Aorta (tissue), 5 donors: ENCODE measurements around the gene YIF1A. TPM values are rescaled to one million over a fixed set of nuclear protein-coding genes. Genes with fewer than 3 reads are reported as not detected.
"Not testable (repeated sequence)": the region's sequence is repeated elsewhere in the genome, so short reads cannot be mapped to it uniquely, and the experiment has no call there.

Experiments
- ATAC-seq: fragments of 200-7000 bp; cut with Tn5 transposase; one replicate; pipeline ENCODE4 v1.9.1; 2022; ENCODE audit warnings: moderate library complexity; ENCODE audit not compliant: low FRiP score
- DNase-seq, 2 donors: peaks; one replicate each; pipeline ENCODE4 v3.0.0-alpha.2; 2020
- H3K27ac ChIP-seq, 2 donors: one replicate each; pipeline ENCODE4 v1.5.1; 2013; ENCODE audit warnings: low read length in 2 of 2, mild to moderate bottlenecking in 2 of 2, moderate library complexity in 2 of 2, control low read depth in 1 of 2, inconsistent platforms in 1 of 2, low read depth in 1 of 2
- H3K27me3 ChIP-seq, 2 donors: one replicate each; pipeline ENCODE4 v1.6.1; 2013; ENCODE audit warnings: control low read depth in 1 of 2, low read length in 1 of 2, mild to moderate bottlenecking in 1 of 2, moderate library complexity in 1 of 2; ENCODE audit not compliant: insufficient read depth in 2 of 2, control insufficient read depth in 1 of 2
- H3K36me3 ChIP-seq, 2 donors: one replicate each; pipeline ENCODE4 v1.6.1; 2013; ENCODE audit warnings: control low read depth in 1 of 2, low read length in 1 of 2, mild to moderate bottlenecking in 1 of 2; ENCODE audit not compliant: insufficient read depth in 2 of 2, control insufficient read depth in 1 of 2
- H3K4me1 ChIP-seq, 2 donors: one replicate each; pipeline ENCODE4 v1.6.1; 2013; ENCODE audit warnings: low read length in 2 of 2, control low read depth in 1 of 2, mild to moderate bottlenecking in 1 of 2, moderate library complexity in 1 of 2; ENCODE audit not compliant: insufficient read depth in 2 of 2, control insufficient read depth in 1 of 2
- H3K4me3 ChIP-seq, 2 donors: one replicate each; pipeline ENCODE4 v1.5.1; 2013; ENCODE audit warnings: low read length in 2 of 2, control low read depth in 1 of 2, mild to moderate bottlenecking in 1 of 2
- H3K9me3 ChIP-seq: one replicate; pipeline ENCODE4 v1.6.1; 2013; ENCODE audit warnings: mild to moderate bottlenecking, low read length; ENCODE audit not compliant: control insufficient read depth
- WGBS, 2 donors: extraction: QIAGEN DNeasy Blood & Tissue Kit; methylation state at CpG; one replicate each; pipeline ENCODE4 v1.1.7; 2013; 5-methylcytosine and 5-hydroxymethylcytosine counted together
- intact Hi-C, 2 donors: fragments of 100-400 bp; cut with DNase I; formaldehyde crosslinking; loops; one replicate each; pipeline versions ENCODE4 v1.14.2 to v1.15.0; 2022
- polyA plus RNA-seq, 2 donors: library from polyadenylated mRNA; stranded (reverse); fragments of 200-250 nt; gene quantifications; one replicate each; pipeline ENCODE4 v1.2.3, GENCODE V29; 2013
- total RNA-seq, 2 donors: library from RNA; stranded (reverse); fragmentation: NEBNext Ultra II Directional; extraction: Animal tissue kit (Norgen Biotek cat#: 25700); gene quantifications; one replicate each; pipeline ENCODE4 v1.2.1, GENCODE V29; 2021
- donor health status: healthy with polysubstance abuse.
- donor health status: Bipolar disorder and iron deficiency.
- donor health status: DM: no; HTN: no; CAD: no.
- donor health status: DM: no; HTN: no; CAD: no.
- donor health status: DM: yes; HTN: yes; CAD: no.

The YIF1A gene
- total and polyA plus RNA-seq, 4 donors, result 73.2 to 109 (median 75.8) TPM

DNA sequence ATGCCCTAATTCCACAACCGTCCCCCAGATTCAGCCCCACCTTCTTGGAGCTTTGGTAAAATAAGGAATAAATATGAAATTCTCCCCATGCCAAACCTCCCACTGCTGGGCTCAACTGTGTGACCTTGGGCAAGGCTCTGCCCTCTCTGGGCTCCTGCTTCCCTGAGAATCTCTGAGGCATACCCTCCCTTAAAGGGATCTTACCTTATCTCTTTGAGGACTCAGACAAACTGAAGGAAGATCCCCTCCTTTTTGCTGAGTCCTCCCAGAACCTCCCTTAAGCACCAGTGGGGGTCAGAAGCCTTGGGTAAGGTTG, 25.2 kb upstream of the YIF1A start:
- Histone ChIP-seq H3K9me3 (no peaks in the 10 kb centered on the region), H3K4me3 (no peak overlapping the region), H3K27ac (no peak overlapping the region), H3K4me1 (no peaks in the 10 kb centered on the region), H3K27me3 (no peaks in the 10 kb centered on the region), H3K36me3 (no peaks in the 10 kb centered on the region)
- intact Hi-C loops, result loop anchor here in 1 of 2 donors (1.0 kb wide), 1 partner anchor 75 kb away; no protein-coding TSS in a partner anchor
- ATAC-seq, result no peak
- 87 to 89% methylated on average over 1 of the region's 1 CpG for WGBS, 2 donors
- DNase-seq, result no peak

DNA sequence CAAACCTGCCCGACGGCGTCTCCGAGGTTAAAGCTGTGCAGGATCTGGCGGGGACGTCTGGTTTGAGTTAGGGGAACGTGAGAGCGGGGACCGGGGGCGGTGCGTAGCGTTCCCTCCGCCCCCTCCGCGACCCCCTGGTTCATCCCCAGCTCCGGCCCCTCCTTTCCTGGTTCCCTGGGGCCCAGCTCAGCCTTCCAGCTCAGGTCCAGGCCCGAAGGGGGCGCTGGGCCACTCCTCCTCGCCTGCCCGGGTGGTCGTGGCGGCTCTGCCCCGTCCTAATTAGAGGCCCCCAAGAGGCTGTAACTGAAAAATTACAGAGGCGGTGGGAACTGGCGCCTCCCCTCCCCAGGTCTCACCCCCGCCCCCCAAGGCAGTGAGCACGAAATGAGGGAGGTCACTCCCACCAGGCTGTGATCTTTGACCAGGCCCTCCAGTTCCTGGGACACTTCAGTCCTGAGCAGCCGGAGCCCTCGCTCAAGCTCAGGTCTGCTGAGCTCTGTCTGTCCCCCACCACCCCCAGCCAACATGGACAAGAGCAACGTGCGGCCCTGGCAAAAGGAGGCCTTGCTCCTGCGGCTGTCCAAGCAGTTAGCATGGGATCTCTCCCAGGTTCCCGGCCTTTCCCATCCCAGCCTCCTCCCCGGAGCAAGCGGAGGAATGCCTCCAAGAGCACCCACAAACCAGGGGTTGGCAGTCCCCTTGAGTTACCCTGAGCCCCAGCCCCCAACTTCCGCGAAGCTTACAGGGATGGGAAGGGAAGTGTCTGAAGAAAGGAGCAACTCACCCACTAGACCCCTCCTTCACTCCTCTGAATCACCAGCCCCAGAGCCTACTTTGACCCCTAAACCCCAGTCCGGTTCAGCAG, 24.6 kb upstream of the YIF1A start:
- DNase-seq (peak in 1 of 2 donors; percentile 56), ATAC-seq (no peak)
- Histone ChIP-seq H3K36me3 (no peaks in the 10 kb centered on the region), H3K4me3 (no peak overlapping the region), H3K9me3 (no peaks in the 10 kb centered on the region), H3K27me3 (no peaks in the 10 kb centered on the region), H3K4me1 (no peaks in the 10 kb centered on the region), H3K27ac (peak overlapping the region in 1 of 2 donors; percentile 72)
- intact Hi-C loops, result loop anchor here in 1 of 2 donors (1.0 kb wide), 1 partner anchor 76 kb away; no protein-coding TSS in a partner anchor
- WGBS, 2 donors, result 42 to 44% methylated on average over 38 of the region's 38 CpGs

DNA sequence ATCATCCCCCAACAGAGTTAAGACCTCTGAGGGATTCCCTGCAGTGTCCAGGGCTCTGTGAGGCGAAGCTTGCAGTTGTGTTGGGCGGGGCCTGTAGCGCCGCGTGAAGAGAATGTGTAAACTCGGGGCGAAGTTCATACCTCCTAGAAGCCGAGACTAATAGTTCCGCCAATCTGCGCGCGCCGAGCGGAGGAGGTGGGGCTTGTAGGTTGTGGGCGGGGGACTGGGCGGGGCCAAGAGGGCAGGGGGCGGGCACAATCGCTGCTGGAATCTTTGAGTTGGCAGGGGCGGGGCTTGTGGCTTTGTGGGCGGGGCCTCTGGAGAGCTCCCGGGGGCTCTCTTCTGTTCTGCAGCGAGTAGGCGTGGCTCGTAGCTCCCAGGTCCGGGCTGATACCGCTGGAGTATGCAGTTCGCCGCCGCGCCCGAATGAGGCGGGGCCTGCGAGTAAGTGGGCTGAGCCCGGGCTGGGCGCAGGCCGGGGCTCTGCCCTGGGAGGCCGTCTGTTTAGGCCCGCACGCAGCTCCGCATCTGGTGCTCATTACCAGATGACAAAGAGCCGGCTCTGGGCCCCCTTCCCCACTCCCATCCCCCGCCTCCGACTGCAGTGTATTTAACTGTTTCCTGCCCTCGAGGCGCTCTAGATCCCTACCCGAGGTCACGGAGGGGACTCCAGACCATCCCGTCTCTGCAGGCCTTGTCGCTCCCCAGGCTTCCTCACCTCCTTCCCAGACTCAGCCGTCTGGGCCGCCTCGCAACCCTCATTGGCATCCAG, 23.8 kb upstream of the YIF1A start:
- Histone ChIP-seq H3K4me1 (no peaks in the 10 kb centered on the region), H3K27ac (peak overlapping the region in 1 of 2 donors; percentile 72), H3K4me3 (peak overlapping the region in 1 of 2 donors; percentile 62), H3K9me3 (no peaks in the 10 kb centered on the region), H3K27me3 (no peaks in the 10 kb centered on the region), H3K36me3 (no peaks in the 10 kb centered on the region)
- peak; percentile 99 for DNase-seq
- peak; percentile 94 for ATAC-seq
- 4% methylated on average over 49 to 52 of the region's 52 CpGs for WGBS, 2 donors
- intact Hi-C loops, result no loop called here

DNA sequence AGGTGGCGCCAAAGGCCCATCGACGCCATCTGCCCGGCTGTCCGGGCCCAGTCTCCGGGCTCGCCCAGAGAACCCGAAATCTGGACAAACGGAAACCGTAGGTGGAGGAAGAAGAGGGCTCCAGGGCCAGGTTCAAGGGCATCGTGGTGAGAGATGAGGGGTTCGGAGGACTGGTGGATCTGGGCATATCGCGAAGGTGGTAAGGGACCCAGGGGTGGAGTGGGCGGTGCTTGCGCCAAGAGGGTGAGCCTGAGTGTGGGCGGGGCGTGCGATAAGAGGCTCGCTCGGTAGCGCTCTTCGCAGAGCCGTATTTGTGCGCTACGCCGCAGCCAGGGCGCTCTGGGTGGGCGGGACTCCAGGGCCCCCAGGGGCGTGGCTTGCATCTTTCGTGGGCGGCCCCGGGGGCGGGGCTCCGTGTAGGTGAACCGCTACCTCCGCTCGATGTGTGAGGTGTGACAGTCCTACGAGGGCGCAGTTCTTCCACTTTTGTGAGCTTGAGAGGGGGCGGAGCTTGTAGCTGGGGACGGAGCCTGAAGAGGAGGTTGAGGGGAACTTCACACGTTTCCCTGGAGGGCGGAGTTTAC, 23.1 kb upstream of the YIF1A start:
- DNase-seq, result peak; percentile 95 to 96
- H3K27me3 ChIP-seq, result no peaks in the 10 kb centered on the region
- no peaks in the 10 kb centered on the region for H3K4me1 ChIP-seq
- peak; percentile 89 for ATAC-seq
- no peaks in the 10 kb centered on the region for H3K36me3 ChIP-seq
- H3K27ac ChIP-seq, result peak overlapping the region in 1 of 2 donors; percentile 62
- peak overlapping the region in 1 of 2 donors; percentile 62 for H3K4me3 ChIP-seq
- 0% methylated on average over 37 to 44 of the region's 44 CpGs for WGBS, 2 donors
- H3K9me3 ChIP-seq, result no peaks in the 10 kb centered on the region
- intact Hi-C loops, result loop anchor here in 1 of 2 donors (1.0 kb wide), 1 partner anchor 16 kb away; no protein-coding TSS in a partner anchor

DNA sequence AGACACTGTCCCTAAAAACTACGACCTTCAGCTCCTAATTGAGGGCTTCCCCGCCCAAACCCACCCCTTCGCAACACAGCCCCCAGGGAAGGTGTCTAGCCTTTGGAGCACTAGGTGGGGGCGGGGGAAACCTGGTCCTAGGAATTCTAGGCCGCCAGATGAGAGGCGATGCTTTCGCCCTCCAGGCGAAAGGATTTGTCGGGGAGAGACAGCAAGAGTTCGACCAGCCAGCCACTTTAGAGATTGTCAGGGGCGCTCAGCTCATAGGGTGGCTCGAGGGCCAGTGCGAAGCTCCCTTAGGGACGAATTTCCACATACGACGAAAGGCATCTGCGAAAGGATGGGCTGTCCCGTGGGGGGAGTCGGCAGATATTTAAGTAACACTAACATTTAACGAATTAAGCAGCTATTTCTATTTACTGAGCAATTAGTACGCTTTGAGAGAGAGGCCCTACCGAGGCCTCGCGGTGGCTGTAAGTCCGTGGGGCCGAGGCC, 22.6 kb upstream of the YIF1A start:
- ATAC-seq (no peak), DNase-seq (no peak)
- intact Hi-C loops, result loop anchor here in 1 of 2 donors (1.0 kb wide), 1 partner anchor 17 kb away; no protein-coding TSS in a partner anchor
- no peaks in the 10 kb centered on the region for H3K4me1 ChIP-seq
- 26 to 28% methylated on average over 26 of the region's 26 CpGs for WGBS, 2 donors
- no peaks in the 10 kb centered on the region for H3K9me3 ChIP-seq
- no peak overlapping the region for H3K4me3 ChIP-seq
- H3K36me3 ChIP-seq, result no peaks in the 10 kb centered on the region
- H3K27ac ChIP-seq, result no peak overlapping the region
- no peaks in the 10 kb centered on the region for H3K27me3 ChIP-seq

DNA sequence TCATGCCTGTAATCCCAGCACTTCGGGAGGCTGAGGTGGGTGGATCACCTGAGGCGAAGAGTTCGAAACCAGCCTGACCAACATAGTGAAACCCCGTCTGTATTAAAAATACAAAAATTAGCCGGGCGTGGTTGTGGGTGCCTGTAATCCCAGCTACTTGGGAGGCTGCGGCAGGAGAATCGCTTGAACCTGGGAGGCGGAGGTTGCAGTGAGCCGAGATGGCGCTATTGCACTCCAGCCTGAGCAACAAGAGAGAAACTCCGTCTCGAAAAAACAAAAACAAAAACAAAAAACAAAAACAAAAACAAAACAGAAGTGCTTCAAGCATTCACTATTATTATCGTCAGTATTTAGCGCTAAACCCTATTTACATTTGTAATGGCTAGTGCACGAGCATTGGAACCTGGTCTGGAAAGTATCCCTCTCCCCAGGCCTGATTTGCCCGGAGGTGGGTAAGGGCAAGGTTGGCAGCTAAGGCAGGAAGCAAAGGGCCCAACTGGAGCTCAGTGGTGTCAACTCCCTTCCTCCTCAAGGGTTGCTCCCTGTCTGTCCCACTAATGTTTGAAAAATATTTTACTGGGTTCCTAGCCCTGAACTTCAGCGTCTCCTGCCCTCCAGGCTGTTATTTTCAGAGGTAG, 22.0 kb upstream of the YIF1A start:
- H3K4me3 ChIP-seq, H3K27me3 ChIP-seq, ATAC-seq, H3K9me3 ChIP-seq, H3K36me3 ChIP-seq, DNase-seq, H3K27ac ChIP-seq, H3K4me1 ChIP-seq: not testable (repeated sequence)
- intact Hi-C loops, result loop anchor here in 1 of 2 donors (1.0 kb wide), 1 partner anchor 17 kb away; no protein-coding TSS in a partner anchor
- WGBS, 2 donors, result 74 to 78% methylated on average over 18 of the region's 18 CpGs

DNA sequence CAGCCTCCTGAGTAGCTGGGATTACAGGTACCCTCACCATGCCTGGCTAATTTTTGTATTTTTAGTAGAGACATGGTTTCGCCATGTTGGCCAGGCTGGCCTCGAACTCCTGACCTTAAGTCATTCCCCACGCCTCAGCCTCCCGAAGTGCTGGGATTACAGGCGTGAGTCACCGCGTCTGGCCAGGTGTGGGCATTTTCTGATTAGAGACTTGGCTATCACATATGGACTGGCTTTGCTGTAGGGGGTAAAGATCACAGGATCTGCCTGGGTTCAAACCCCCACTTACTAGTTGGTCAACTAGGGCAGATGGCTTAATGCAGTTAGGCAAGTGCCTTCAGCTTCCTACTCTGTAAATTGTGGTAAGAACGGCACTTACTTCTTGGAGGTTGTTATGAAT, 21.4 kb upstream of the YIF1A start:
- WGBS, 2 donors, result 76% methylated on average over 8 of the region's 8 CpGs
- H3K36me3 ChIP-seq, result no peaks in the 10 kb centered on the region
- no peak overlapping the region for H3K4me3 ChIP-seq
- H3K4me1 ChIP-seq, result no peaks in the 10 kb centered on the region
- no peaks in the 10 kb centered on the region for H3K27me3 ChIP-seq
- intact Hi-C loops, result no loop called here
- H3K27ac ChIP-seq, result no peak overlapping the region
- ATAC-seq (no peak), DNase-seq (no peak)
- no peaks in the 10 kb centered on the region for H3K9me3 ChIP-seq

DNA sequence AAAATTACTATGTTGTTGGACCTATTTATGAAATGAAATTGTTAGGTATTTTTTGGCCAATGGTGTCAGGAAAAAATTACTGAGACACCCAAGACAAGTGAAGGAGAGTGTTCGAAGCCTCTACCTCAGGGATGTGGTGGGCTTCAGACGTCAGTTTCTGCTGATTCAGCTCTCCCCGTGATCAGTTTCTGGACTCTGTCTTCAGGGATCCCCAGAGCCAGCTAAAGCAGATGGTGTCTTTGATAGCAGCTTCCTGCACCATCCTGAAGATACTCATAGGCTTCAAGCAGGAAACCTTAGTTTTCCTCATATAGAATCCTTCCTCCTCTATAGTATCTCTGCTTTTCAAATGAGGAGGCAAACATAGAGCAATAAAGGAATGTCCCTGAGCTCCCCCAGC, 20.5 kb upstream of the YIF1A start:
- H3K9me3 ChIP-seq, result no peaks in the 10 kb centered on the region
- no peak for ATAC-seq
- intact Hi-C loops, result no loop called here
- H3K36me3 ChIP-seq, result no peaks in the 10 kb centered on the region
- no peak for DNase-seq
- H3K4me3 ChIP-seq, result no peak overlapping the region
- H3K4me1 ChIP-seq, result no peaks in the 10 kb centered on the region
- WGBS, 2 donors, result 44 to 48% methylated on average over 3 of the region's 3 CpGs
- H3K27me3 ChIP-seq, result no peaks in the 10 kb centered on the region
- no peak overlapping the region for H3K27ac ChIP-seq
